Measurements from ENCODE around the gene LEKR1.
"Not testable (repeated sequence)": the region's sequence is repeated elsewhere in the genome, so short reads cannot be mapped to it uniquely, and the experiment has no call there.

The LEKR1 gene

DNA sequence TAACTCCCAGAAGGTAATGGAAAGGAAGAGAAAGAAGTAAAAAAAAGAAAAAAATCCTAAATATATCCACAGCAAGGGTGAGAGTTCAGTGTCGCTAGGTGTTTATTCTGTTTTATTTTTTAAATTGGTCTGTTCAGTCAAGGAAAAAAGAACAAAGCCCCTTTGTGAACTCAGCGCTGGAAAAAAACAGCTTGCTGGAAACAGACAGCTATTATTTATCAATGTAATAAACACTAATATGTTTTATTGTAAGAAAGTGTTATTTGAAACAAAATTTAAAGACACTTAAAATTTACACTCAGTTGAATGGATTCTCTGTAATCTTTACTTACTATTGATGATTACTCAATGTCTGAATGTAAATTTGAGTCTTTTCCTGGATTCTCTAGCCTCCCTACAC is 32.3 kb upstream of the LEKR1 start:
- peak overlapping the region; percentile 60 for H3K27ac Mint-ChIP-seq
- H3K9me3 Mint-ChIP-seq, result peaks cover 10% of the 10 kb centered on the region
- no peak overlapping the region for H3K4me3 Mint-ChIP-seq
- peaks cover 38% of the 10 kb centered on the region for H3K36me3 Mint-ChIP-seq (ENCODE audit: low read depth)
- no peak for DNase-seq (ENCODE audit: low spot score)
- no peaks in the 10 kb centered on the region for H3K27me3 Mint-ChIP-seq (ENCODE audit: low read depth)
- peaks cover 36% of the 10 kb centered on the region for H3K4me1 Mint-ChIP-seq (ENCODE audit: low read depth)

DNA sequence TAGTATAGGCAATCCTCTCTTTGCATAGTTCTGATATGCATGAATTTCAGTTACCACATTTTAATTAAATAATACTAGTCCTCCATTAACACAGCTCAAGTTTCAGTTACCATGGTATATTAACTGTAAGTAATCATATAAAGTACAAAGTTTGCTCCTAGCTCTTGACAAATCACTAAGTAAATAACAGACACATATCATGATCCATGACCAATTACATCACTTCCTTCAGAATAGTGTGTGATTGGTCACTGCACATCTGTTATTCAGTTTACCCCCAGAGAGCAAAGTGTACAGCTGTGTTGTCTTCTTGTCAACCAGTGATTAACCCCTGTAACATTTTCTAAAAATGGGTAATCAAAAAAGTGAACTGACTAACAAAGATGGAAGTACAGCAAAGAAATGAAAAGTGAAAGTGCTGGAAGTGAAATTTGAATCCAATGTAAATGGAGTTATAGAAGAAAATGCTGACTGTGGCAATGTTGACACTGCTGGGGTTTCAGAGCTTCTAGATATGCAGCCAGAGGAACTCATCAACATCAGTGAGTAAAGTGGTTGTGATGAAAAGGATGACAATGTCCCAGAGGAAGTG is 30.2 kb upstream of the LEKR1 start:
- Mint-ChIP-seq H3K27me3 (ENCODE audit: low read depth) (no peaks in the 10 kb centered on the region), H3K4me3 (peak overlapping the region; percentile 16), H3K9me3 (peaks cover 29% of the 10 kb centered on the region), H3K27ac (peak overlapping the region; percentile 11), H3K4me1 (ENCODE audit: low read depth) (peaks cover 41% of the 10 kb centered on the region), H3K36me3 (ENCODE audit: low read depth) (peaks cover 53% of the 10 kb centered on the region)
- no peak for DNase-seq (ENCODE audit: low spot score)

DNA sequence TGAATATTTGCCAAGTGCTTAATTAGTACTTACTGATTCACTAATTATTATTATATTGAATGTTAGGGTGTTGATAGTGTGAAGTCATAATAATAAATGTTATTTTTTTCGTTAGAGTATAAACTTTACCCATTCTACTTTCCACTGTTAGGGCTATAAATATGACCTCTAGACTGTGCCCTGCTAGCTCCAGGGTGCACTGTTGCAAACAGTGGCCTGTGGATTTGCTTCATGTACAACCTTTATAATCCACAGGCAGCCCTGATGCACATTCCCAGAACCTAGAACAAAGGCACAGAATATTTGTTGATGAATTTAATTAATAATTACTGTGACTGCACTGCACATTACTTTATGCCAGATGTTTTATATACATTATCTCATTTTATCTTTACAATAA is 28.8 kb upstream of the LEKR1 start:
- Mint-ChIP-seq H3K36me3 (ENCODE audit: low read depth) (peaks cover 57% of the 10 kb centered on the region), H3K27ac (no peak overlapping the region), H3K9me3 (peaks cover 34% of the 10 kb centered on the region), H3K27me3 (ENCODE audit: low read depth) (no peaks in the 10 kb centered on the region), H3K4me1 (ENCODE audit: low read depth) (peaks cover 34% of the 10 kb centered on the region), H3K4me3 (no peak overlapping the region)
- DNase-seq (ENCODE audit: low spot score), result no peak

DNA sequence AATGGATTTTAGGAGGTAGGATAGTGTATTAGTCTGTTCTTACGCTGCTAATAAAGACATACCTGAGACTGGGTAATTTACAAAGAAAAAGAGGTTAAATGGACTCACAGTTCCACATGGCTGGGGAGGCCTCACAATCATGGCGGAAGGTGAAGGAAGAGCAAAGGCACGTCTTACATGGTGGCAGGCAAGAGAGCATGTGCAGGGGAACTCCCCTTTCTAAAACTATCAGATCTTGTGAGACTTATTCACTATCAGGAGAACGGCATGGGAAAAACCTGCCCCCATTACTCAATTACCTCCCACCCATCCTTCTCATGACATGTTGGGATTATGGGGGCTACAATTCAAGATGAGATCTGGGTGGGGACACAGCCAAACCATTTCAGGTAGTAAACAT is 25.9 kb upstream of the LEKR1 start:
- H3K27ac Mint-ChIP-seq; DNase-seq (ENCODE audit: low spot score); H3K27me3 Mint-ChIP-seq (ENCODE audit: low read depth); H3K4me3 Mint-ChIP-seq: not testable (repeated sequence)
- H3K9me3 Mint-ChIP-seq, result peaks cover 46% of the 10 kb centered on the region
- peaks cover 65% of the 10 kb centered on the region for H3K36me3 Mint-ChIP-seq (ENCODE audit: low read depth)
- H3K4me1 Mint-ChIP-seq (ENCODE audit: low read depth), result peaks cover 23% of the 10 kb centered on the region

DNA sequence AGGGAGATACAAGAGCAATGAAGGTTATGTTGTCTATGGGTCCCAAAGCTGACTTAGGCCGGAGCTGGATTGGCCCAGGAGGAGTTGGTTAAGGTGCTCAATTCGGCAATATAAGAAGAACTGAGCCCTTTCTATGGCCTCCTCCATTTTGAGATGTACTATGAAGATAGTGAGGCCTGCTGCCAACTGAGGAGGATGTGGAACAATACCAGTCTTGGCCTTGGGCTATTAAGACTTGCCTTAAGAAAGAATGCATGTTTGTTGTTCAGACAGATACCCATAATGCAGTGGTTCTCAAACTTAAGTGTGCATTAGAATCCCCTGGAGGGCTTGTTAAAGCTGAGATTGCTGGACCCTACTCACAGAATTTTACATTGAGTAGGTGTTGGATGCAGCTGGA is 24.4 kb upstream of the LEKR1 start:
- H3K9me3 Mint-ChIP-seq, result peaks cover 41% of the 10 kb centered on the region
- no peaks in the 10 kb centered on the region for H3K27me3 Mint-ChIP-seq (ENCODE audit: low read depth)
- H3K36me3 Mint-ChIP-seq (ENCODE audit: low read depth), result peaks cover 66% of the 10 kb centered on the region
- no peak overlapping the region for H3K4me3 Mint-ChIP-seq
- peaks cover 16% of the 10 kb centered on the region for H3K4me1 Mint-ChIP-seq (ENCODE audit: low read depth)
- no peak for DNase-seq (ENCODE audit: low spot score)
- H3K27ac Mint-ChIP-seq, result no peak overlapping the region

DNA sequence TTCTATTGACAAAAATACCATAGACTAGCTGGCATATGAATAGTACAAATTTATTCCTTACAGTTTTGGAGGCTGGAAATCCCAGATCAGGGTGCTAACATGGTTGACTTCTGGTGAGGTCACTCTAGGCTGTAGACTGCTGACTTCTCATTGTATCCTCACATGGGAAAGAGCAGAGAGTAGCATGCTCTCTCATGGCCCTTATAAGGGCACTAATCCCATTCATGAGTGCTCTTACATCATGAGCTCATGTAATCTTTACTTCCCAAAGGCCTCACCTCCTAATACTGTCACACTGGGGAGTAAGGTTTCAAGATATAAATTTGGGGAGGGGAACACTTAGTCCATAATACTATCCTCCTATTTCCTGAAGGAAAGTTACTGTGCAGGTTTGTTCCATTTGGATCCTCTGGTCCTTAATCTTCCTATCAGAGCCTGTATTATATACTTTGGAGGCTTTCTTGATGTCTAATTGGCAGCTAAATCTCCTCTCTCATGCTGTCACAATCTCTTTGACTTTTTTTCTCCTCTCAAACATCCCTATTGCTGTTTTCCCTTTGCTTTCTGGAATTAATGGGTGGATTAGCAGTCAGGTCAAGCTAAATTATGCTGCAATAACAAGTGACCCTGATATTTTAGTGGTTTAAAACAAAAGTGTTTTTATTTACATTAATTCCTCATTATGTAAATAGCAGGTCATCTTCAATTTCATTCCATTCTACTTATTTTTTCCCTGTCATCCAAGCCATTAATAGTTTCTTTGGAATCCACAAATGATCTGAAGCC is 23.1 kb upstream of the LEKR1 start:
- no peak overlapping the region for H3K27ac Mint-ChIP-seq
- peaks cover 69% of the 10 kb centered on the region for H3K36me3 Mint-ChIP-seq (ENCODE audit: low read depth)
- peaks cover 41% of the 10 kb centered on the region for H3K9me3 Mint-ChIP-seq
- H3K4me1 Mint-ChIP-seq (ENCODE audit: low read depth), result peaks cover 20% of the 10 kb centered on the region
- DNase-seq (ENCODE audit: low spot score), result no peak
- no peaks in the 10 kb centered on the region for H3K27me3 Mint-ChIP-seq (ENCODE audit: low read depth)
- H3K4me3 Mint-ChIP-seq, result no peak overlapping the region

DNA sequence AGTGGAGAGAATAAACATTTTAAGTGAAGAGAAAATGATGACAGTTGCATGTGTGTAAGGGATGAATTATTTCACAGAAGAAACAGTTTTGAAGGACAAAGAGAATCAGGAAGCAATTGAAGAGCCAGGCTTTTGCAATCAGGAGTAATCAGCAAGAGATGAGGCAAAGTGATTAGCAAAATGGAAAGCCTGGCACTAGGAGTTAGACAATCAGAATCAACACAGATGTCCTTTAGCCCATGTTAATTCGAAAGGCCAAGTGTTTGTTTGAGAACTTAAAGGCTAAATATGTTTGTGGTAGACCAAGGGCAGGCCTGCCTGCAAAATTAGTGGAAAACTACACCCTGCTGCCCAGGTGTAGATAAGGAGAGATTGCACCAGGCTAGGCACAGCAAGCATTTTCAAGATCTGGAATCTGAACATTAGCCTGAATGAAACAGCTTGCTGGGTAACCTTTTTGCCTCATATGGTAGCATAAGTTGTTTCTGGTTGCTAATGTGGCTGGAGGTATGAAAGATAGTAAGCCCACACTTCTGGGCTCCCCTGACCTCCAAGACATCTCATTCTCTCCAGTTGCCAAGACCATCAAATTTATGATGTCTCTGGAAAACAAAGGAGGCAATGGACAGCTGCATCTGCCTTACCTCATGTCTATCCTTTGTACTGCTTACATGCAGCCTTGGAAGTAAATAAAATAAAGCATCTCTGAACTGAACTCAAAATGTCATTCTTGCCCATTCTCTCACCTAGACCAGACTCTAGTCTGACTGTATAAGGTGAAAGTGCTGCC is 22.0 kb upstream of the LEKR1 start:
- peaks cover 19% of the 10 kb centered on the region for H3K4me1 Mint-ChIP-seq (ENCODE audit: low read depth)
- no peaks in the 10 kb centered on the region for H3K27me3 Mint-ChIP-seq (ENCODE audit: low read depth)
- H3K4me3 Mint-ChIP-seq, result no peak overlapping the region
- peaks cover 66% of the 10 kb centered on the region for H3K36me3 Mint-ChIP-seq (ENCODE audit: low read depth)
- no peak overlapping the region for H3K27ac Mint-ChIP-seq
- no peak for DNase-seq (ENCODE audit: low spot score)
- peaks cover 33% of the 10 kb centered on the region for H3K9me3 Mint-ChIP-seq

DNA sequence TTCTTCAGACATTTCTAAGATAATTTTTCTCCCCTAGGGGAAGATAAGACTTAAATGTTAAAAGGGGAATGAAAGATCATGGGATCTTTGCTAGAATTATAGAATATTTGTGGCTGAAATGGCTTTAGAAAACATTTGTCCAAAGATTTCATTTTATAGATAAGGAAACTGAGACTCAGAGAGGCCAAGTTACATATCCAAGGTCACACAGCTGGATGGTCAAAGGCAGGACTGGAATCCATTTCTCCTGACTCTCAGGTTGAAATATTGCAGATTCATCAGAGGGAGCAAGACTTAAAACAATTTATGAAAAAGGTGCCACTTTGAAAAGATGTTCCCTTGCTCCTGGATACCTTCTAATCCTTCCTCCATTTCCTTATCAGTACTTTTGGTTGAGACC is 19.5 kb upstream of the LEKR1 start:
- H3K4me1 Mint-ChIP-seq (ENCODE audit: low read depth), result peaks cover 33% of the 10 kb centered on the region
- peaks cover 17% of the 10 kb centered on the region for H3K9me3 Mint-ChIP-seq
- no peaks in the 10 kb centered on the region for H3K27me3 Mint-ChIP-seq (ENCODE audit: low read depth)
- DNase-seq (ENCODE audit: low spot score), result no peak
- H3K36me3 Mint-ChIP-seq (ENCODE audit: low read depth), result peaks cover 67% of the 10 kb centered on the region
- H3K4me3 Mint-ChIP-seq, result no peak overlapping the region
- H3K27ac Mint-ChIP-seq, result no peak overlapping the region

DNA sequence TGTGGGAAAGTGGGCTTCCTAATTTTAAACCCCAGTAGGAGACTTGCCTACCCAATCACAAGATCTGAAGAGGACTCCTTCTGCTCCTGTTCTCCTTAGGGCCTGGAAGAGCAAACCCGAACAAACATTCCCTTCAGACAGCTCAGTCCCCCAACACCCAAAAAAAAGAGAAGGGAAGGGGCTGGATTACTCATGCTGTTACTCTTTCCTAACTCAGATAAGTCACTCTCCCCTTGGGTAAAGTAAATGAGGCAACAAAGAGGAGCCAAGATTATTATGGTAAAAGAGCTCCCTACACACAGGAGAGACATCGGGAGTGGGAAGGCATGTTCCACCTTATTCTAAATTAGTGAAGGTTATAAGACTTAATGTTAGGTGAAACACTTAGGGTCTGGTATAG is 18.1 kb upstream of the LEKR1 start:
- Mint-ChIP-seq H3K27me3 (ENCODE audit: low read depth) (no peaks in the 10 kb centered on the region), H3K9me3 (peaks cover 17% of the 10 kb centered on the region), H3K4me1 (ENCODE audit: low read depth) (peaks cover 44% of the 10 kb centered on the region), H3K27ac (no peak overlapping the region), H3K4me3 (no peak overlapping the region), H3K36me3 (ENCODE audit: low read depth) (peaks cover 68% of the 10 kb centered on the region)
- no peak for DNase-seq (ENCODE audit: low spot score)

DNA sequence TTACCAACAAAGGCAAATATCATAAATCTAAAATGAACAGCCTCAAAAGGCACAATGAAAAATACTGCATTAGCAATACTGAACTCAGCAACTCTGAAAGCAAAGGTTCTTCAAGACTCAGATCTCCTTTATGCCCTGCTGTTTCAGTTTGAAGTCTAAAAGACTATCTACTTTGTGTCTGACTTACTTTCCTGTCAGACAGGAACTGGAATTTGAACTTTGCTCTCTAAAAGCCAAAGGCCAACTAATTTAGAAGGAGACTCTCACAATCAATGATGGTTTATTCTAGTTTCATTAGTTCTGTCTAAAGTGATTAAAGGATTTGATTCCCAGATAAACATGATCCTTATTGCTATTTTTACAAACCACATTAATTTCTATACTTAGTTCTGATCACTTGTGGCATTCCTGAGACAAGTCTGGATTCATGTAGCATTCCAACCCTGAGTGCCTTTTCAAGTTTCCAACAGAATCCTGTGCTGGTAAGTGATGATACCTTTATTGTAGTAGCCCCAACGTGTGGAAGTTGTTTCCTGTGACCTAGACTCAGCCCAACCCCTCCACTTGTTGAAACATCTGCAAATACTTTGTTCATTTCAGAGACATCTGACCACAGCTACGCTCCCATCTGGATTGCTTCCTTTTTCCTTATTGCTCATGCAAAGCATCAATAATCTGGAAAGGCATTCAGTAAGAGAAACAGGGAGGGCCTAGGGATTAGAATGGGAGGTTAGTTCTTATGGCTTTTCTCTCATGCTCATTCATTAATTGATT is 14.9 kb upstream of the LEKR1 start:
- peaks cover 61% of the 10 kb centered on the region for H3K4me1 Mint-ChIP-seq (ENCODE audit: low read depth)
- peak overlapping the region; percentile 42 for H3K4me3 Mint-ChIP-seq
- H3K27ac Mint-ChIP-seq, result peak overlapping the region; percentile 55
- no peaks in the 10 kb centered on the region for H3K27me3 Mint-ChIP-seq (ENCODE audit: low read depth)
- peaks cover 62% of the 10 kb centered on the region for H3K36me3 Mint-ChIP-seq (ENCODE audit: low read depth)
- no peak for DNase-seq (ENCODE audit: low spot score)
- H3K9me3 Mint-ChIP-seq, result peaks cover 4% of the 10 kb centered on the region

DNA sequence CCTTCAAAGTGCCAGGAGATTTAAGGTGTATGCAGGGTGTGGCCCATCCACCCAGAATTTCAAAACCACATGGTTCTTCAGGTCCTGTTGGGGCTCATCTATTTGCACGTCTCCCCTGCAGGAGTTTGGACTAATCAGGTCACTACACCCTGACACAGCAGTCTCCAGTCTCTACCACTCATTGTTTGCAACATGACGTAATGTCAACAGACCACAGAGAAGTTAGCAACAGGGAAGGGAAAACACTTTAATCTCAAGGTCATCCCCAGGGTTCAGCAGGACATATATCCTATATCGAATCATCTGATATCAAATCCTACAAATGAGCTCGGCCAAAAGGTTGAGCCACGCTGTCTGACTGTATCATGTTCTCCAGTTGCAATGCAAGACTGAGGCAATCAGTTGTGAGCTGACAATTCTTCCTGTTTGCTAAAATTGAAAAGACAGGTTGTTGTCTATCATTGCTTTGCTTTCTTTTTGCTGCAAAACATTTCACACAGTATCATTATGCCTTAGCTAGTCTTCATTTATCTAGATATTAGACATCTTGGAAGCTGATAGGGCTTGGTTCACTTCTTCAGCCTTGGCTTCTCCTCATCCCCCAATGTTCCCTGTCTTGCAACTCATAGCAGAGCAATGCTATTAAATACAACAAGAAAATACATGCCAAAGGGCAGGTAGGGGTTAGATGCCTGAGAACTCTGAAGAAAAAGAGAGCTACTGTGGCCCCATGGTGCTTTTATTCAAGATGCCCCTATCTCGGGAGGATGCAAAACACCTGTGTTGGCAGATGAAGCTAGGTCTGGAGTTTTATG is 13.4 kb upstream of the LEKR1 start:
- peak overlapping the region; percentile 78 for H3K4me3 Mint-ChIP-seq
- peaks cover 63% of the 10 kb centered on the region for H3K4me1 Mint-ChIP-seq (ENCODE audit: low read depth)
- peak overlapping the region; percentile 85 for H3K27ac Mint-ChIP-seq
- DNase-seq (ENCODE audit: low spot score), result no peak
- H3K27me3 Mint-ChIP-seq (ENCODE audit: low read depth), result no peaks in the 10 kb centered on the region
- peaks cover 54% of the 10 kb centered on the region for H3K36me3 Mint-ChIP-seq (ENCODE audit: low read depth)
- peaks cover 4% of the 10 kb centered on the region for H3K9me3 Mint-ChIP-seq

DNA sequence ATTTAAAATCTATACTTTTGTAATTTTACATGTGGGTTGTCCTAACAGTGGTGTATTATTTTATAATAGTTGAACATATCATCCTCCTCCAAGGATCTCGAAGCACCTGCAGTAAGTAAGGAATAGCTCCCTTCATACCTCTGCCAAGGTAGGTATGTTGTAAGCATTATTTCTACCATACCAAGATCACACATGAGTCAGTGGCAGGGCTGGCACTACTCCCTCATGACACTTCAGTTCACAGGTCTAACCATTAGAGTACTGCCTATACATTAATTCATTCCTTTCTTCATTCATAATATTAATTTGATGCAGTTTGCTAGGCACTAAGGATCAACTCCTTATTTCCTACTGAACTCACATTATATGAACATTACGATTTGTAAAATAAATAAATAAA is 11.9 kb upstream of the LEKR1 start:
- Mint-ChIP-seq H3K27ac (peak overlapping the region; percentile 45), H3K9me3 (peaks cover 4% of the 10 kb centered on the region), H3K4me3 (peak overlapping the region; percentile 52), H3K4me1 (ENCODE audit: low read depth) (peaks cover 67% of the 10 kb centered on the region), H3K27me3 (ENCODE audit: low read depth) (no peaks in the 10 kb centered on the region), H3K36me3 (ENCODE audit: low read depth) (peaks cover 45% of the 10 kb centered on the region)
- DNase-seq (ENCODE audit: low spot score), result no peak
